Measurements from ENCODE around the gene ETV3. TPM values are rescaled to one million over a fixed set of nuclear protein-coding genes. Genes with fewer than 3 reads are reported as not detected.
"Not testable (repeated sequence)": the region's sequence is repeated elsewhere in the genome, so short reads cannot be mapped to it uniquely, and the experiment has no call there.

Gene ETV3
- total RNA-seq, 1 donor from 2014 or later = 9.6 TPM

GRCh38 chr1:157171903-157172503, 33.8 kb upstream of the ETV3 start:
- H3K4me3 ChIP-seq; H3K27ac ChIP-seq; H3K4me1 ChIP-seq; DNase-seq (ENCODE audit: low spot score in 2 of 2); H3K9me3 ChIP-seq; intact Hi-C loops (cut with DNase I); H3K36me3 ChIP-seq; H3K27me3 ChIP-seq: not testable (repeated sequence)
- TF ChIP-seq CTCF (IDR thresholded peaks at IDR 0.05) = peak in 2 of 3 experiments; percentile 16 to 18

- TF ChIP-seq CTCF (IDR thresholded peaks at IDR 0.05) = peak in 2 of 3 experiments; percentile 21 to 35
- H3K4me3 ChIP-seq = no peak overlapping the region
- intact Hi-C loops (cut with DNase I) = no loop called here
- H3K27me3 ChIP-seq = no peaks in the 10 kb centered on the region
- H3K27ac ChIP-seq = no peak overlapping the region
- no peaks in the 10 kb centered on the region for H3K9me3 ChIP-seq
- H3K4me1 ChIP-seq = no peaks in the 10 kb centered on the region
- H3K36me3 ChIP-seq = no peaks in the 10 kb centered on the region
- DNase-seq (ENCODE audit: low spot score in 2 of 2) = no peak
These were observed 32.7 kb upstream of the ETV3 start for GRCh38 chr1:157170677-157171515.

GRCh38 chr1:157168015-157168414, 29.8 kb upstream of the ETV3 start:
- H3K27ac ChIP-seq = no peak overlapping the region
- no peaks in the 10 kb centered on the region for H3K27me3 ChIP-seq
- intact Hi-C loops (cut with DNase I) = loop anchor here (5.0 kb wide), 1 partner anchor 319 kb away; no protein-coding TSS in a partner anchor
- no peak for TF ChIP-seq CTCF (IDR thresholded peaks at IDR 0.05)
- H3K36me3 ChIP-seq = no peaks in the 10 kb centered on the region
- no peaks in the 10 kb centered on the region for H3K4me1 ChIP-seq
- H3K9me3 ChIP-seq = no peaks in the 10 kb centered on the region
- DNase-seq (ENCODE audit: low spot score in 2 of 2) = no peak
- H3K4me3 ChIP-seq = no peak overlapping the region

GRCh38 chr1:157167437-157167836, 29.2 kb upstream of the ETV3 start:
- no peak for TF ChIP-seq CTCF (IDR thresholded peaks at IDR 0.05)
- H3K27me3 ChIP-seq = no peaks in the 10 kb centered on the region
- no peaks in the 10 kb centered on the region for H3K9me3 ChIP-seq
- H3K36me3 ChIP-seq = no peaks in the 10 kb centered on the region
- DNase-seq (ENCODE audit: low spot score in 2 of 2) = no peak
- H3K4me3 ChIP-seq = no peak overlapping the region
- no peaks in the 10 kb centered on the region for H3K4me1 ChIP-seq
- intact Hi-C loops (cut with DNase I) = loop anchor here (5.0 kb wide), 1 partner anchor 320 kb away; no protein-coding TSS in a partner anchor
- H3K27ac ChIP-seq = no peak overlapping the region

GRCh38 chr1:157166590-157166989, 28.4 kb upstream of the ETV3 start:
- DNase-seq (ENCODE audit: low spot score in 2 of 2) = no peak
- intact Hi-C loops (cut with DNase I) = loop anchor here (5.0 kb wide), 1 partner anchor 321 kb away; no protein-coding TSS in a partner anchor
- H3K27ac ChIP-seq = no peak overlapping the region
- no peaks in the 10 kb centered on the region for H3K4me1 ChIP-seq
- no peaks in the 10 kb centered on the region for H3K9me3 ChIP-seq
- H3K4me3 ChIP-seq = no peak overlapping the region
- TF ChIP-seq CTCF (IDR thresholded peaks at IDR 0.05) = no peak
- H3K27me3 ChIP-seq = no peaks in the 10 kb centered on the region
- no peaks in the 10 kb centered on the region for H3K36me3 ChIP-seq

Measured in ascending aorta (tissue), 2 donors.